WI38 (cell line): ENCODE data around the gene ACKR4.

Source experiments
- H3K4me3 ChIP-seq: 2 replicates; pipeline ENCODE4 v1.5.1; 2011; ENCODE audit warnings: low read depth, mild to moderate bottlenecking, control low read depth, low read length
- CTCF ChIP-seq: IDR thresholded peaks from 2 replicates; pipeline ENCODE4 v1.5.1; 2012; ENCODE audit warnings: low read depth, mild to moderate bottlenecking, control low read depth, low read length

ACKR4 gene

GRCh38 chr3:132615881-132616280 lies 18.8 kb downstream of the ACKR4 start:
- no peak overlapping the region for H3K4me3 ChIP-seq
- TF ChIP-seq CTCF = no peak

GRCh38 chr3:132616780-132617179 lies 19.7 kb downstream of the ACKR4 start:
- no peak overlapping the region for H3K4me3 ChIP-seq
- TF ChIP-seq CTCF = no peak

- H3K4me3 ChIP-seq = no peak overlapping the region
These were observed 25.1 kb downstream of the ACKR4 start for GRCh38 chr3:132622148-132622547.

GRCh38 chr3:132622761-132623160 lies 25.7 kb downstream of the ACKR4 start:
- no peak overlapping the region for H3K4me3 ChIP-seq
- no peak for TF ChIP-seq CTCF

More at GRCh38 chr3:132622148-132622547, 25.1 kb downstream of the ACKR4 start:
- no peak for TF ChIP-seq CTCF

- no peak for TF ChIP-seq CTCF
- no peak overlapping the region for H3K4me3 ChIP-seq
These were observed 26.6 kb downstream of the ACKR4 start for GRCh38 chr3:132623646-132624045.

- no peak for TF ChIP-seq CTCF
- no peak overlapping the region for H3K4me3 ChIP-seq
These were observed 27.7 kb downstream of the ACKR4 start for GRCh38 chr3:132624790-132625189.

GRCh38 chr3:132625613-132626012 lies 28.5 kb downstream of the ACKR4 start:
- no peak for TF ChIP-seq CTCF
- H3K4me3 ChIP-seq = no peak overlapping the region
